Sigmoid colon (tissue), 4 donors: ENCODE data around the gene FAM3C.

ENCODE experiments used
- CTCF ChIP-seq, 4 experiments: fragments of 450-650 bp in 3 of 4; fragments of 200-600 bp in 1 of 4; IDR thresholded peaks; one replicate each; pipeline ENCODE4 v1.5.1; 2016 to 2019; ENCODE audit warnings: antibody characterized with exemption in 4 of 4, mild to moderate bottlenecking in 3 of 4, moderate library complexity in 2 of 4
- EP300 ChIP-seq, 4 donors: sonication (generic); formaldehyde crosslinking; IDR thresholded peaks; one replicate each; pipeline ENCODE4 v1.6.1; 2017; ENCODE audit warnings: antibody characterized with exemption in 4 of 4

- TF ChIP-seq EP300 (IDR thresholded peaks at IDR 0.05) (no peak), CTCF (IDR thresholded peaks at IDR 0.05) (no peak)
Observed at GRCh38 chr7:121436688-121437087, 40.6 kb upstream of the FAM3C start.
